Measurements from ENCODE around the gene ATP2A1.

ATP2A1 gene

GRCh38 chr16:28845761-28846079, 32.6 kb upstream of the ATP2A1 start:
- peak overlapping the region; percentile 88 to 95 for H3K27ac ChIP-seq
- intact Hi-C loops (cut with DNase I; ENCODE audit: low total_unique reads): loop anchor here (2.0 kb wide), 2 partner anchors 21 to 79 kb away; partner anchors contain the start of gene RABEP2
- DNase-seq: no peak
- H3K4me1 ChIP-seq: peaks cover 0 to 28% (median 19%) of the 10 kb centered on the region in 4 donors
- H3K36me3 ChIP-seq: peaks cover 30 to 34% (median 30%) of the 10 kb centered on the region in 3 donors
- H3K4me3 ChIP-seq: peak overlapping the region; percentile 69 to 78
- H3K27me3 ChIP-seq: no peaks in the 10 kb centered on the region
- H3K9me3 ChIP-seq: no peaks in the 10 kb centered on the region
- TF ChIP-seq CTCF (IDR thresholded peaks at IDR 0.05): no peak

- Histone ChIP-seq H3K9me3 (no peaks in the 10 kb centered on the region), H3K27me3 (no peaks in the 10 kb centered on the region), H3K4me3 (peak within 1 kb of the TSS; percentile 69 to 78), H3K4me1 (peaks cover 0 to 28% (median 19%) of the 10 kb centered on the region in 4 donors), H3K27ac (peak within 1 kb of the TSS; percentile 88 to 95), H3K36me3 (peaks cover 30 to 34% (median 30%) of the 10 kb centered on the region in 3 donors)
- intact Hi-C loops (cut with DNase I; ENCODE audit: low total_unique reads): loop anchor here (2.0 kb wide), 2 partner anchors 22 to 78 kb away; partner anchors contain the start of gene RABEP2
- peak; percentile 98 to 99 for DNase-seq
- TF ChIP-seq CTCF (IDR thresholded peaks at IDR 0.05): peak; percentile 69 to 79
Measured at GRCh38 chr16:28846080-28846932, 32.0 kb upstream of the ATP2A1 start, which contains the start of gene TUFM. Gene TUFM, minus strand, starts transcription at chr16:28846348. Its CDS starts 79 bp downstream, at chr16:28846269.

- no peak for TF ChIP-seq CTCF (IDR thresholded peaks at IDR 0.05)
- peaks cover 26 to 28% (median 27%) of the 10 kb centered on the region in 3 donors for H3K36me3 ChIP-seq
- intact Hi-C loops (cut with DNase I; ENCODE audit: low total_unique reads): loop anchor here (2.0 kb wide), 2 partner anchors 22 to 78 kb away; partner anchors contain the start of gene RABEP2
- H3K9me3 ChIP-seq: no peaks in the 10 kb centered on the region
- peak overlapping the region; percentile 88 to 95 for H3K27ac ChIP-seq
- H3K4me3 ChIP-seq: peak overlapping the region; percentile 69 to 78
- DNase-seq: no peak
- H3K27me3 ChIP-seq: no peaks in the 10 kb centered on the region
- peaks cover 0 to 28% (median 19%) of the 10 kb centered on the region in 4 donors for H3K4me1 ChIP-seq
Measured at GRCh38 chr16:28846933-28847273, 31.4 kb upstream of the ATP2A1 start.

- DNase-seq: no peak
- no peak for TF ChIP-seq CTCF (IDR thresholded peaks at IDR 0.05)
- Histone ChIP-seq H3K9me3 (no peaks in the 10 kb centered on the region), H3K36me3 (no peaks in the 10 kb centered on the region), H3K27me3 (no peaks in the 10 kb centered on the region), H3K4me3 (no peak overlapping the region), H3K4me1 (peaks cover 0 to 9% (median 3%) of the 10 kb centered on the region in 4 donors), H3K27ac (no peak overlapping the region)
- intact Hi-C loops (cut with DNase I; ENCODE audit: low total_unique reads): no loop called here
Measured at GRCh38 chr16:28858421-28858820, 19.9 kb upstream of the ATP2A1 start.

- no peak for TF ChIP-seq CTCF (IDR thresholded peaks at IDR 0.05)
- H3K36me3 ChIP-seq: no peaks in the 10 kb centered on the region
- DNase-seq: no peak
- intact Hi-C loops (cut with DNase I; ENCODE audit: low total_unique reads): no loop called here
- no peak overlapping the region for H3K4me3 ChIP-seq
- no peaks in the 10 kb centered on the region for H3K9me3 ChIP-seq
- no peak overlapping the region for H3K27ac ChIP-seq
- H3K27me3 ChIP-seq: no peaks in the 10 kb centered on the region
- peaks cover 0 to 12% (median 7%) of the 10 kb centered on the region in 4 donors for H3K4me1 ChIP-seq
Measured at GRCh38 chr16:28859326-28859725, 19.0 kb upstream of the ATP2A1 start.

All from tibial artery (tissue), 4 donors.